Chondrocyte (in vitro differentiated cells): Measurements from ENCODE around the gene MBNL2. TPM values are rescaled to one million over a fixed set of nuclear protein-coding genes. Genes with fewer than 3 reads are reported as not detected.

Experiments
- DNase-seq: peaks from one replicate; pipeline ENCODE4 v3.0.0; 2021; ENCODE audit warnings: mixed read lengths, low spot score
- H3K27ac Mint-ChIP-seq: one replicate; pipeline ENCODE4 v1.8.0; 2021; ENCODE audit warnings: mild to moderate bottlenecking, moderate library complexity, mixed read lengths; ENCODE audit not compliant: unreplicated experiment
- H3K27me3 Mint-ChIP-seq: 2 replicates; pipeline ENCODE4 v1.8.0; 2021; ENCODE audit warnings: low read depth, mixed read lengths
- H3K36me3 Mint-ChIP-seq: 2 replicates; pipeline ENCODE4 v1.8.0; 2021; ENCODE audit warnings: low read depth, mixed read lengths
- H3K4me1 Mint-ChIP-seq: 2 replicates; pipeline ENCODE4 v1.8.0; 2021; ENCODE audit warnings: low read depth, mild to moderate bottlenecking, mixed read lengths
- H3K4me3 Mint-ChIP-seq: one replicate; pipeline ENCODE4 v1.8.0; 2021; ENCODE audit warnings: mild to moderate bottlenecking, moderate library complexity, mixed read lengths; ENCODE audit not compliant: unreplicated experiment
- H3K9me3 Mint-ChIP-seq: 2 replicates; pipeline ENCODE4 v1.8.0; 2021; ENCODE audit warnings: low read depth, mixed read lengths
- total RNA-seq: library from RNA; stranded (reverse); gene quantifications from 3 replicates; pipeline ENCODE4 v1.2.1, GENCODE V29; 2021
- TF ChIP-seq, protein P1 (sequence below): fragments of 200-600 bp; sonication (generic); IDR thresholded peaks from 2 replicates; pipeline ENCODE4 v1.5.0; 2021; ENCODE audit warnings: antibody characterized with exemption, mild to moderate bottlenecking, moderate library complexity

MBNL2 gene
- total RNA-seq, 1 donor from 2014 or later: 41.3 TPM

DNA sequence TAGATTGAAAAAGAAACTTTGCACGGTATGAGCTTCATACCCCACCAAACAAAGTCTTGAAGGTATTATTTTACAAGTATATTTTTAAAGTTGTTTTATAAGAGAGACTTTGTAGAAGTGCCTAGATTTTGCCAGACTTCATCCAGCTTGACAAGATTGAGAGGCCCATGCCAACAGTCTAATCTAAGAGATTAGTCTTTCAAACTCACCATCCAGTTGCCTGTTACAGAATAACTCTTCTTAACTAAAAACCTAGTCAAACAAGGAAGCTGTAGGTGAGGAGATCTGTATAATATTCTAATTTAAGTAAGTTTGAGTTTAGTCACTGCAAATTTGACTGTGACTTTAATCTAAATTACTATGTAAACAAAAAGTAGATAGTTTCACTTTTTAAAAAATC is 169.9 kb downstream of the MBNL2 start:
- H3K27ac Mint-ChIP-seq: no peak overlapping the region
- H3K4me3 Mint-ChIP-seq: no peak overlapping the region
- H3K9me3 Mint-ChIP-seq: no peaks in the 10 kb centered on the region
- DNase-seq: no peak
- TF ChIP-seq, protein P1, sequence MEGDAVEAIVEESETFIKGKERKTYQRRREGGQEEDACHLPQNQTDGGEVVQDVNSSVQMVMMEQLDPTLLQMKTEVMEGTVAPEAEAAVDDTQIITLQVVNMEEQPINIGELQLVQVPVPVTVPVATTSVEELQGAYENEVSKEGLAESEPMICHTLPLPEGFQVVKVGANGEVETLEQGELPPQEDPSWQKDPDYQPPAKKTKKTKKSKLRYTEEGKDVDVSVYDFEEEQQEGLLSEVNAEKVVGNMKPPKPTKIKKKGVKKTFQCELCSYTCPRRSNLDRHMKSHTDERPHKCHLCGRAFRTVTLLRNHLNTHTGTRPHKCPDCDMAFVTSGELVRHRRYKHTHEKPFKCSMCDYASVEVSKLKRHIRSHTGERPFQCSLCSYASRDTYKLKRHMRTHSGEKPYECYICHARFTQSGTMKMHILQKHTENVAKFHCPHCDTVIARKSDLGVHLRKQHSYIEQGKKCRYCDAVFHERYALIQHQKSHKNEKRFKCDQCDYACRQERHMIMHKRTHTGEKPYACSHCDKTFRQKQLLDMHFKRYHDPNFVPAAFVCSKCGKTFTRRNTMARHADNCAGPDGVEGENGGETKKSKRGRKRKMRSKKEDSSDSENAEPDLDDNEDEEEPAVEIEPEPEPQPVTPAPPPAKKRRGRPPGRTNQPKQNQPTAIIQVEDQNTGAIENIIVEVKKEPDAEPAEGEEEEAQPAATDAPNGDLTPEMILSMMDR: no peak
- H3K27me3 Mint-ChIP-seq: no peaks in the 10 kb centered on the region
- H3K36me3 Mint-ChIP-seq: peaks cover 10% of the 10 kb centered on the region
- peaks cover 15% of the 10 kb centered on the region for H3K4me1 Mint-ChIP-seq

DNA sequence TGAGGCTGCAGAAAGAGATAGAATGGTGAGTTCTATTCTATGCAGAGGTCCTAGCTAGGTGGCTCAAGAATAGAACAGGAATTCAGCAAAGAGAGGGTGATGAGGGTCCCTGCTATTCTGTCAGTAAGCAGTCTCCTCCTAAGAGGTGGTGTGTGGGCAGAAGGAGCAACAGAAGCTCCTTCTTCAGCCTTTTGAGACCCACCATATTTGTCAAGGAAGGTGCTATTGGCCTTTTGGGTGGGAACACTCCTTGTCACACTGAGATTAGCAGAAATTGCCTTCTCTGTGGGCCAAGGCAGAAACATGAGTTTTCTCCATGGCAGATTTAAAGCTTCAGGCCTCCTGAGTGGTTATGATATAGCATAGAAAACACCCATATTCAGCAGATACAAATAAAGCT is 172.4 kb downstream of the MBNL2 start:
- no peak overlapping the region for H3K4me3 Mint-ChIP-seq
- TF ChIP-seq, protein P1: no peak
- no peak for DNase-seq
- peaks cover 4% of the 10 kb centered on the region for H3K36me3 Mint-ChIP-seq
- no peak overlapping the region for H3K27ac Mint-ChIP-seq
- H3K4me1 Mint-ChIP-seq: peaks cover 15% of the 10 kb centered on the region
- no peaks in the 10 kb centered on the region for H3K27me3 Mint-ChIP-seq
- no peaks in the 10 kb centered on the region for H3K9me3 Mint-ChIP-seq

DNA sequence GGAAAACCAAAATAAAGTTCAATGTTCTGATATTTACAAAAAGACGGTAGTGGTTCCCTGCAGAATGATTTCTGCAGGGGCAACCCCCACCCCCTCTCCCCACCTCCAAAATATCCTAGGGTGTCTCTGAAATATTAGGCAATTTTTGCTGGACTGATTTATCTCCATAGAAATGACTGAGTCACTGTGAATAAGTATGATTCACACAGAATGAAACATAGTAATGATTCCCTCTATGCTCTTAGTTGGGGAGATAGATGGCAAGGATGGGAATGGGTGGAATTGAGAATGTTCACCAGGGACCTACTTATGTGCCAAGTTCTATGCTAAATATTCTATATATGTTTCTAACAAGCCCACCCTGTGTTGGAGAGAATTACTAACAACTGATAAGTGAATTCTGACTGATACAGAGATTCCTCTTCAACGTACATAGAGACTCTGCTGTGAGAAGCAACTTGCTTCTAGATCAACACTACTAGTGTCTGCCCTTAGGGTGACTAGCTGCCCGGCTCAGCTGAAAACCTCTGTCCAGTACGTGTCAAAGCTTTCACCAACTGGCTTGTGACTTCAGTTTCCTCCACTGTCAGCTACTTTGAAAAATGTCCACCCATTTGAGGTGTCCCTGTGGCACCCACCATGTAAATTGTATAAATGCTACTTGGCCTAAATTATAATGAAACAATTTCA is 173.5 kb downstream of the MBNL2 start:
- no peak for DNase-seq
- Mint-ChIP-seq H3K4me3 (no peak overlapping the region), H3K4me1 (peaks cover 15% of the 10 kb centered on the region), H3K27ac (no peak overlapping the region), H3K27me3 (no peaks in the 10 kb centered on the region), H3K36me3 (peaks cover 4% of the 10 kb centered on the region), H3K9me3 (no peaks in the 10 kb centered on the region)
- TF ChIP-seq, protein P1: no peak

DNA sequence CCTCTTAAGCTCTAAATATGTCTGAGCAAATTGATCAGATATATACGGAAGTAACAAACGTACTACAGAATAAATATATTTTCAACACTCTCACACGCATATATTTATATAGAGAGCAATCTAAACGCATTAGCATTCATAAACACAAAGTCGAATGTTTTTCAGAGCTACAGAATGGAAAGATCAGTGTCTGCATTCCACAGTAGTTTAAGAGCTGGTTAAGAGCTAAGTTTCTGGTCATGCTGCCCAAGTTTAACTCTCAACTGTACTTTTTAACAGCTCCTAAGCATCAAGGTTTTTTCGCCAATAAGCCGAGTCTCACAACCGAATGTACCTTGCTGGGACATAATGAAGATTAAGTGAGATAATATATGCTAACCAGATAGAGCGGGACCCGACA is 175.1 kb downstream of the MBNL2 start:
- Mint-ChIP-seq H3K27me3 (no peaks in the 10 kb centered on the region), H3K9me3 (peaks cover 6% of the 10 kb centered on the region), H3K36me3 (peaks cover 4% of the 10 kb centered on the region), H3K4me1 (peaks cover 3% of the 10 kb centered on the region), H3K4me3 (no peak overlapping the region), H3K27ac (no peak overlapping the region)
- TF ChIP-seq, protein P1: no peak
- no peak for DNase-seq

DNA sequence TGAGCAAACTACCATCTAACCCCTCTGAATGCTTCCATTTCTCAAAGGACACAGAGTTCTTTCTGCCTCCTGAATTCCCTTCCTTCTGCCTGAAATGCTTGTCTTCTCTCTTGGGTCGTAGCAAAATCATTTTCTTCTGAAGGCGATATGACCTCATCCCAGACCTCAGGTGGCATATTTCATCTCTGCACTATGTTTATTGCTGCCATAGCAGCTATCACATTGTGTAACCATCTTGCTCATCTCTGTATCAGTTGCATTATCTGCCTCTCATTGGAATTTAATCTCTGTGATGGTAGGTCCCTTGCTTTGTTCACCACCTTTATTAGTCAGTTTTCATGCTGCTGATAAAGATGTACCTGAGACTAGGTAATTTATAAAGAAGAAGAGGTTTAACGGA is 179.3 kb downstream of the MBNL2 start:
- H3K4me1 Mint-ChIP-seq: peaks cover 9% of the 10 kb centered on the region
- no peaks in the 10 kb centered on the region for H3K27me3 Mint-ChIP-seq
- TF ChIP-seq, protein P1: no peak
- peaks cover 7% of the 10 kb centered on the region for H3K9me3 Mint-ChIP-seq
- no peak overlapping the region for H3K4me3 Mint-ChIP-seq
- H3K36me3 Mint-ChIP-seq: no peaks in the 10 kb centered on the region
- no peak for DNase-seq
- no peak overlapping the region for H3K27ac Mint-ChIP-seq
